Occipital lobe (tissue), 2 donors: ENCODE data around the gene LLGL1. TPM values are rescaled to one million over a fixed set of nuclear protein-coding genes. Genes with fewer than 3 reads are reported as not detected.

Experiments
- DNase-seq: peaks from one replicate; lab custom pipeline; 2025; lab: John Stamatoyannopoulos, UW
- total RNA-seq: library from RNA; depleted of rRNA; stranded (reverse); fragments of >200 nt; gene quantifications from one replicate; pipeline ENCODE4 v1.2.3, GENCODE V29; 2014

LLGL1 gene
- total RNA-seq, 1 donor from 2014 or later: 34.0 TPM

- DNase-seq: no peak
These were observed 26.7 kb downstream of the LLGL1 start for GRCh38 chr17:18252160-18252559.

- no peak for DNase-seq
These were observed 27.9 kb downstream of the LLGL1 start for GRCh38 chr17:18253187-18253884.

GRCh38 chr17:18253947-18254821 is 28.7 kb downstream of the LLGL1 start:
- DNase-seq: no peak

- no peak for DNase-seq
These were observed 29.6 kb downstream of the LLGL1 start for GRCh38 chr17:18254888-18255649.

GRCh38 chr17:18256351-18256750 is 30.9 kb downstream of the LLGL1 start:
- DNase-seq: no peak

GRCh38 chr17:18256776-18257175 is 31.3 kb downstream of the LLGL1 start:
- no peak for DNase-seq

GRCh38 chr17:18257268-18257981 is 32.0 kb downstream of the LLGL1 start:
- DNase-seq: no peak

- DNase-seq: peak; percentile 65
These were observed 32.5 kb downstream of the LLGL1 start for GRCh38 chr17:18257982-18258355.

GRCh38 chr17:18258356-18259038 is 33.1 kb downstream of the LLGL1 start, which contains the start of gene FLII:
FLII (minus strand) TSS chr17:18258738; CDS start chr17:18258690, 48 bp downstream.
- no peak for DNase-seq

GRCh38 chr17:18259621-18260331 is 34.3 kb downstream of the LLGL1 start:
- DNase-seq: no peak

- peak; percentile 94 for DNase-seq
These were observed 35.1 kb downstream of the LLGL1 start, which contains the start of gene MIEF2 for GRCh38 chr17:18260332-18261145. MIEF2 (plus strand) TSS chr17:18260662; CDS start chr17:18262721, 2,059 bp downstream.

GRCh38 chr17:18261146-18261515 is 35.7 kb downstream of the LLGL1 start:
- DNase-seq: no peak

GRCh38 chr17:18261659-18262058 is 36.2 kb downstream of the LLGL1 start:
- no peak for DNase-seq

GRCh38 chr17:18262111-18262510 is 36.7 kb downstream of the LLGL1 start:
- DNase-seq: no peak

GRCh38 chr17:18262641-18263040 is 37.2 kb downstream of the LLGL1 start:
- DNase-seq: no peak

GRCh38 chr17:18263885-18264682 is 38.6 kb downstream of the LLGL1 start:
- DNase-seq: no peak

- no peak for DNase-seq
These were observed 41.9 kb downstream of the LLGL1 start for GRCh38 chr17:18267366-18267765.
